KMS-11 (cell line): Measurements from ENCODE around the gene HNRNPA1L2.
A peak's percentile ranks its signal among the peaks of the same experiment; 100 is the strongest.
"Not testable (repeated sequence)": the region's sequence is repeated elsewhere in the genome, so short reads cannot be mapped to it uniquely, and the experiment has no call there.

Experiments
- H2AFZ ChIP-seq: fragments of 200-600 bp; sonication (generic); 2 replicates; pipeline ENCODE4 v1.6.1; 2016; ENCODE audit warnings: antibody characterized with exemption, mixed run types, low read depth
- H3K27ac ChIP-seq: fragments of 200-600 bp; sonication (generic); 2 replicates; pipeline ENCODE4 v1.6.1; 2016; ENCODE audit warnings: mild to moderate bottlenecking, mixed run types
- H3K27me3 ChIP-seq: fragments of 200-600 bp; sonication (generic); 2 replicates; pipeline ENCODE4 v1.6.1; 2017; ENCODE audit warnings: mild to moderate bottlenecking, low read depth, mixed run types, moderate library complexity; ENCODE audit not compliant: insufficient read depth
- H3K36me3 ChIP-seq: fragments of 200-600 bp; sonication (generic); 2 replicates; pipeline ENCODE4 v1.6.1; 2017; ENCODE audit warnings: mild to moderate bottlenecking, mixed run types; ENCODE audit not compliant: insufficient read depth
- H3K4me1 ChIP-seq: fragments of 200-600 bp; sonication (generic); 2 replicates; pipeline ENCODE4 v1.6.1; 2016; ENCODE audit warnings: mild to moderate bottlenecking, low read depth, mixed run types; ENCODE audit not compliant: poor library complexity, severe bottlenecking
- H3K4me2 ChIP-seq: fragments of 200-600 bp; sonication (generic); 2 replicates; pipeline ENCODE4 v1.7.0; 2016; ENCODE audit warnings: mild to moderate bottlenecking, mixed run types
- H3K4me3 ChIP-seq: fragments of 200-600 bp; sonication (generic); IDR thresholded peaks from 2 replicates; pipeline ENCODE4 v1.6.1; 2017; ENCODE audit warnings: low read depth, low read length, mixed read lengths; ENCODE audit not compliant: insufficient read depth
- H3K79me2 ChIP-seq: fragments of 200-600 bp; sonication (generic); 2 replicates; pipeline ENCODE4 v1.6.1; 2016; ENCODE audit warnings: low read depth, mixed run types; ENCODE audit not compliant: insufficient read depth
- H3K9ac ChIP-seq: fragments of 200-600 bp; sonication (generic); 2 replicates; pipeline ENCODE4 v1.6.1; 2016; ENCODE audit warnings: mild to moderate bottlenecking, mixed run types
- H4K20me1 ChIP-seq: fragments of 200-600 bp; sonication (generic); 2 replicates; pipeline ENCODE4 v1.6.1; 2016; ENCODE audit warnings: mild to moderate bottlenecking, mixed run types; ENCODE audit not compliant: insufficient read depth
- TF ChIP-seq, protein P1 (sequence below): fragments of 200-600 bp; sonication (generic); conservative IDR thresholded peaks from 2 replicates; pipeline ENCODE4 v1.6.1; 2017; ENCODE audit warnings: low read depth, mild to moderate bottlenecking, antibody characterized with exemption, low read length, moderate library complexity, mixed read lengths

Gene HNRNPA1L2

DNA sequence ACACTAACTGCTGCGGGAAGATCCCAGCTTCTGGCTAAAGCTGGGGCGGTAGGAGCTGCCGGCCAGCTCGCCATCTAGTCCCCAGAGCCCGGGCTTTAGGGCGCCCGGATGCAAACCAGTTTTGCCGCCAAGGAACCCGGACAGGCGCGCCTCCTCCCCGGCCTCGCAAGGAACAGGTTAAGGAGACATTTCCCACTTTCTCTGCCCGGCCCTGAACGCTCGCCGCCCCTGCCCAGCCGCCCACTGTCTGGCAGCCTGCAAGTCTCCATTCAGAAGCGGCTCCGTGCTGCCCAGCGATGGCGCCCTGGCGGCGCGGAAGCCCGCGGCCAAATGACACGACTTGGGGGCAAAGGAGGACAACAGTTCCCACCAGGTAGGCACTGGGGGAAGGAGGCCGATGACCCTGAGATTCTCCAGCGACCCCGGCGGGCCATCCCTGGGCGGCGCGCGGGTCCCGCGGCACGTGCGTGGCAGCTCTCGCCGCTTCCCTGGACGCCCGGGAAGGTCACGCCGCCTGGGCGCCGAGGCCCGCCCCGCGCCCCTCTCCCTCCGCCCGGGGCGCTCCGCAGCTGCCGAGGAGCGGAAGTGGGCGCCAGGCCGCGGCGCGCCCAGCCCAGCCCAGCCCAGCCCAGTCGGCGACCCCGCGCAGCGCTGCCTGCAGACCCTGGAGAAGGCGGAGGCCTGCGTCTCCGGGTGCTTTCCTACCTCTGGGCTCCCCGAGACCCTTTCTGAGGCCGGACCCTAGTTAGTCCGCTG lies 42.2 kb upstream of the HNRNPA1L2 start:
- Histone ChIP-seq H3K9ac (peak overlapping the region; percentile 79), H3K79me2 (no peaks in the 10 kb centered on the region), H4K20me1 (no peaks in the 10 kb centered on the region), H3K27me3 (no peaks in the 10 kb centered on the region), H3K4me2 (peak overlapping the region; percentile 69), H3K4me1 (peaks cover 12% of the 10 kb centered on the region), H3K36me3 (no peaks in the 10 kb centered on the region), H3K27ac (peak overlapping the region; percentile 56), H2AFZ (peak overlapping the region; percentile 85), H3K4me3 (no peak overlapping the region)
- TF ChIP-seq, protein P1, sequence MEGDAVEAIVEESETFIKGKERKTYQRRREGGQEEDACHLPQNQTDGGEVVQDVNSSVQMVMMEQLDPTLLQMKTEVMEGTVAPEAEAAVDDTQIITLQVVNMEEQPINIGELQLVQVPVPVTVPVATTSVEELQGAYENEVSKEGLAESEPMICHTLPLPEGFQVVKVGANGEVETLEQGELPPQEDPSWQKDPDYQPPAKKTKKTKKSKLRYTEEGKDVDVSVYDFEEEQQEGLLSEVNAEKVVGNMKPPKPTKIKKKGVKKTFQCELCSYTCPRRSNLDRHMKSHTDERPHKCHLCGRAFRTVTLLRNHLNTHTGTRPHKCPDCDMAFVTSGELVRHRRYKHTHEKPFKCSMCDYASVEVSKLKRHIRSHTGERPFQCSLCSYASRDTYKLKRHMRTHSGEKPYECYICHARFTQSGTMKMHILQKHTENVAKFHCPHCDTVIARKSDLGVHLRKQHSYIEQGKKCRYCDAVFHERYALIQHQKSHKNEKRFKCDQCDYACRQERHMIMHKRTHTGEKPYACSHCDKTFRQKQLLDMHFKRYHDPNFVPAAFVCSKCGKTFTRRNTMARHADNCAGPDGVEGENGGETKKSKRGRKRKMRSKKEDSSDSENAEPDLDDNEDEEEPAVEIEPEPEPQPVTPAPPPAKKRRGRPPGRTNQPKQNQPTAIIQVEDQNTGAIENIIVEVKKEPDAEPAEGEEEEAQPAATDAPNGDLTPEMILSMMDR, result no peak

DNA sequence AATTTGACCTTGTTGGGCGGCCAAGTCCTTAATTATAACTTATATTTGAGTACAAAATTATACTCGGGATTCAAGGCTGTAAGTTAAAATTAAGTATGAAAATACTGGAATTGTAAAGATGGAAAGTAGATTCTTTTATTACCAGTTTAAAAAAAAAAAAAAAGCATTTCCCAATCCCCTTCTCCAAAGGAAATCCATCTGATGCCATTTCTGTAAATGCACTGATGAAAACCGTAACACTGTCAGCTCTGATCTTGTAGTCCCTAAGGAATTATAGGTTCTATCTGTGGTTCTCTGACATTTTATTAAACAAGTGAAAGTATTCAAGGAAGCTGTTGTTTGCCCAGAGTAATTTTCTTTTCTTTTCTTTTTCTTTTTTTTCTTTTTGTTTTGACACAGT lies 41.6 kb upstream of the HNRNPA1L2 start:
- H3K9ac ChIP-seq, result peak overlapping the region; percentile 79; the same call in 1 of the 2 replicates
- H3K27me3 ChIP-seq, result no peaks in the 10 kb centered on the region
- H2AFZ ChIP-seq, result peak overlapping the region; percentile 85

DNA sequence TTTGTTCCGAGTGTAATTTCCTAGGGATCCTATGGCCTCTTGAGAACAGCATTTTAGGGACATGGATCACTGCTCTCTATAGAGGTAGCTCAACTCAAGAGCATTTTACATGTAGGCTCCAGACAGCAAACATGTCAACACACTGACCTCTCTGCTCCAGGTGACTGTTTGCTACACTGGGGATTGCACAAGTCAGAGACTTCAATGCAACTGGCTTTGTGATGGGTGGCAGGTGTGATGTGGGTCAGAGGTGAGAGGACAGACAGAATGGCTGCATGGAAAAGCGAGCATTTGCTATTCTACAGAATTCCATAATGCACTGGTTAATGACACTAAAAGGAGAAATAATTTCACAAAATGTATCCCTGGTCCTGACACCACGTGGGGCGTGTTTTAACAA lies 38.9 kb upstream of the HNRNPA1L2 start:
- not testable (repeated sequence) for H2AFZ ChIP-seq, H3K27ac ChIP-seq, H4K20me1 ChIP-seq, H3K9ac ChIP-seq, H3K36me3 ChIP-seq, H3K4me3 ChIP-seq, H3K4me2 ChIP-seq, H3K79me2 ChIP-seq, H3K27me3 ChIP-seq
- H3K4me1 ChIP-seq, result peaks cover 12% of the 10 kb centered on the region

More for the DNA sequence above, 41.6 kb upstream of the HNRNPA1L2 start:
- TF ChIP-seq, protein P1, result no peak
- H4K20me1 ChIP-seq, result no peaks in the 10 kb centered on the region
- no peak overlapping the region for H3K27ac ChIP-seq
- peak overlapping the region; percentile 48; the same call in 1 of the 2 replicates for H3K4me2 ChIP-seq
- H3K36me3 ChIP-seq, result no peaks in the 10 kb centered on the region
- no peaks in the 10 kb centered on the region for H3K79me2 ChIP-seq
- no peak overlapping the region for H3K4me3 ChIP-seq
- H3K4me1 ChIP-seq, result peaks cover 12% of the 10 kb centered on the region

DNA sequence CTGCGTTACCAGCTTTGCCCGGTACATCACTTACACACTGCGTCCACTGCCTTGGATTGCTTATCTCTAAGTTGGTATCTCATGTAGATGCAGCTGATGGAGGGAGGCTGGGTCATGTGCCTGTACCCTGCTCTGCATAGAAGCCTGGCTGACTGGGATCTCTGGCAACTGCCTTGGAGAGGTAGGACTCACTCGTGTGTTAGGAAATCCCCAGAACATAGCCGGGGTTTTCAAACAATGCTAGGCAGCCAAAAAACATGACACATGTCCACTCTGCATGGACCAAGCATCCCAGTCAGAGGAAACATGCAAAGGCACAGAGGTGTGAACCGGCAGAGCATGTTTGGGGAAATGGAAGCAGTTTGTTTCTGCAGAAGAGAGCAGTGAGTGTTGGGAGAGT lies 36.1 kb upstream of the HNRNPA1L2 start:
- H3K27ac ChIP-seq, H3K36me3 ChIP-seq, H4K20me1 ChIP-seq, H3K4me3 ChIP-seq, H3K4me2 ChIP-seq, H3K79me2 ChIP-seq, H3K9ac ChIP-seq, H2AFZ ChIP-seq, H3K27me3 ChIP-seq, H3K4me1 ChIP-seq: not testable (repeated sequence)

DNA sequence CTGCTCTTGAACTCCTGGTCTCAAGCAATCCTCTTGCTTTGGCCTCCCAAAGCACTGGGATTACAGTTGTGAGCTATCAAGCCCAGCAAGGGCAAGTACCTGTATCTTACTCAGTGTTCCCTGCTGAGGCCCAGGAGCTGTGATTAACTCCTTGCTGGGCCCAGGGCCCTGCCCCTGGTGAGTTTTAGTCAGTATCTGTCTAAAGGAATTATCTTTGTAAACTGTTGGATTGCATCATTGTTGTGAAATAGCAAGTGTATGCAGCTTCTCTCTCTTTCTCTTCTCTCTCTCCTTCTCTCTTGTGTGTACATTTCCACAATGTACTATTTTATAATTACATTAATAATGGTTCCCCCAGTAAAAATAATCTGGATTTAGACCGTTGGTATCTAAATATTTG lies 35.4 kb upstream of the HNRNPA1L2 start:
- not testable (repeated sequence) for H3K4me2 ChIP-seq, H3K79me2 ChIP-seq, H3K4me1 ChIP-seq, H3K9ac ChIP-seq, H2AFZ ChIP-seq, H3K4me3 ChIP-seq, H4K20me1 ChIP-seq, H3K36me3 ChIP-seq, H3K27me3 ChIP-seq, H3K27ac ChIP-seq

DNA sequence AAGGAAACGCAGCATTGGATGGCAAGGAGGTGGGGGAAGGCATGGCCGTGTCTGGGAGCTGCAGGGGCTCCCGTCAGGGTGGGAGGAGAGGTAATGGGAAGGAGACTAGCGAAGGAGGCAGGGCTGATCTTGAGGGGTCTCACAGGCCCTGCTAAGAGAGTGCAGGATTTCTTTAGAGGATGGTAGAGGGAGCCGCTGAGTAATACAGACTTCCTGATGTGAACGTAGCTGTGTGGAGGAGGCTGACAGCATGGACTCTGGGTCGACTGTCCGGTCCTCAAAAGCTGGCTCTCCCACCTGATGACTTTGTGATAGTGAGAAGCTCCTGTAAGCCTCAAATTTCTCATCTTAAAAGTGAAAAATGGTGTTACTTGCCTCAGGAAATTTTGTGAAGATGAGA lies 34.0 kb upstream of the HNRNPA1L2 start:
- H4K20me1 ChIP-seq, H3K79me2 ChIP-seq: not testable (repeated sequence)

More for the DNA sequence above, 34.0 kb upstream of the HNRNPA1L2 start:
- H3K4me3 ChIP-seq, H3K4me2 ChIP-seq, H3K27me3 ChIP-seq, H3K4me1 ChIP-seq, H3K36me3 ChIP-seq, H2AFZ ChIP-seq, H3K27ac ChIP-seq, H3K9ac ChIP-seq: not testable (repeated sequence)
